ENCODE measurements around the gene RAPGEFL1.

RAPGEFL1 gene

GRCh38 chr17:40244255-40244654 lies 67.0 kb downstream of the RAPGEFL1 start:
- no peak for TF ChIP-seq CTCF (conservative IDR thresholded peaks at IDR 0.05; ENCODE audit: control insufficient read depth, insufficient read depth, low read depth, low read length)
- no peak for DNase-seq (ENCODE audit: low read depth)
- no peak overlapping the region for H3K4me3 ChIP-seq (ENCODE audit: control insufficient read depth, low read depth, low read length)

Data from fibroblast of mammary gland (primary cell).